SK-N-SH (cell line): ENCODE data around the gene VWA3B. TPM values are rescaled to one million over a fixed set of nuclear protein-coding genes. Genes with fewer than 3 reads are reported as not detected.

ENCODE experiments used
- CTCF ChIA-PET: fragments of 300-600, 350-600 bp; formaldehyde crosslinking; extraction: SDS; loops from one replicate; lab custom pipeline; 2021; lab: Yijun Ruan, JAX
- POLR2A ChIA-PET: fragments of 350-600 bp; sonication (Branson Sonifier 250); formaldehyde crosslinking; extraction: SDS; loops from one replicate; lab custom pipeline; 2020; ENCODE audit warnings: antibody characterized with exemption, inconsistent platforms; lab: Yijun Ruan, JAX
- DNase-seq: peaks from one replicate; pipeline ENCODE4 v3.0.0; 2012
- H2AFZ ChIP-seq: fragments of 200-600 bp; sonication (generic); 2 replicates; pipeline ENCODE4 v1.8.1; 2016; ENCODE audit warnings: antibody characterized with exemption, mild to moderate bottlenecking, low read depth
- H3F3A ChIP-seq: fragments of 200-600 bp; sonication (generic); replicated peaks from 2 replicates; pipeline ENCODE3; 2016; ENCODE audit warnings: antibody characterized with exemption, mild to moderate bottlenecking; ENCODE audit not compliant: insufficient read depth
- H3K27ac ChIP-seq, 2 experiments: fragments of 200-500 bp in 1 of 2; fragments of 200-600 bp in 1 of 2; sonication (Bioruptor generic) in 1 of 2; sonication (generic), shearing (Covaris generic) in 1 of 2; 2 replicates each; pipeline versions ENCODE4 v1.5.1 to v1.6.1; 2014 to 2016; ENCODE audit warnings: low read depth in 2 of 2, inconsistent platforms in 1 of 2, low read length in 1 of 2, mild to moderate bottlenecking in 1 of 2, mixed read lengths in 1 of 2
- H3K27me3 ChIP-seq: fragments of 200-600 bp; sonication (generic), shearing (Covaris generic); 2 replicates; pipeline ENCODE4 v1.6.1; 2016; ENCODE audit warnings: mixed run types; ENCODE audit not compliant: insufficient read depth
- H3K36me3 ChIP-seq, 2 experiments: fragments of 200-500 bp in 1 of 2; fragments of 200-600 bp in 1 of 2; sonication (Bioruptor generic) in 1 of 2; sonication (generic) in 1 of 2; replicated peaks in 1 of 2; 2 replicates each; pipeline versions ENCODE3 to v1.5.1; 2014 to 2016; ENCODE audit warnings: low read length in 1 of 2, mild to moderate bottlenecking in 1 of 2; ENCODE audit not compliant: insufficient read depth in 2 of 2, control insufficient read depth in 1 of 2
- H3K4me1 ChIP-seq, 2 experiments: fragments of 200-500 bp in 1 of 2; fragments of 200-600 bp in 1 of 2; sonication (Bioruptor generic) in 1 of 2; sonication (generic), shearing (Covaris generic) in 1 of 2; 2 replicates each; pipeline versions ENCODE4 v1.5.1 to v1.6.1; 2014 to 2016; ENCODE audit warnings: low read depth in 1 of 2, low read length in 1 of 2, mixed run types in 1 of 2; ENCODE audit not compliant: insufficient read depth in 2 of 2, control insufficient read depth in 1 of 2
- H3K4me2 ChIP-seq: fragments of 200-600 bp; sonication (generic), shearing (Covaris generic); 2 replicates; pipeline ENCODE4 v1.6.1; 2017; ENCODE audit warnings: mixed run types
- H3K4me3 ChIP-seq, 2 experiments: fragments of 200-500 bp in 1 of 2; fragments of 200-600 bp in 1 of 2; sonication (Bioruptor generic) in 1 of 2; sonication (generic), shearing (Covaris generic) in 1 of 2; 2 replicates each; pipeline versions ENCODE4 v1.5.1 to v1.8.1; 2014 to 2016; ENCODE audit warnings: low read depth in 2 of 2, inconsistent platforms in 1 of 2, low read length in 1 of 2, mild to moderate bottlenecking in 1 of 2, mixed read lengths in 1 of 2, moderate library complexity in 1 of 2
- H3K79me2 ChIP-seq: fragments of 200-600 bp; sonication (generic); 2 replicates; pipeline ENCODE4 v1.8.1; 2017; ENCODE audit warnings: mild to moderate bottlenecking; ENCODE audit not compliant: insufficient read depth
- H3K9ac ChIP-seq: fragments of 200-600 bp; sonication (generic); 2 replicates; pipeline ENCODE4 v1.6.1; 2017; ENCODE audit warnings: mixed run types
- H3K9me2 ChIP-seq: fragments of 200-600 bp; sonication (generic); 2 replicates; pipeline ENCODE4 v1.6.1; 2017; ENCODE audit warnings: mixed run types
- H3K9me3 ChIP-seq: fragments of 200-600 bp; sonication (generic); 2 replicates; pipeline ENCODE4 v1.6.1; 2017; ENCODE audit warnings: mixed run types, mild to moderate bottlenecking, moderate library complexity
- H4K20me1 ChIP-seq: fragments of 200-600 bp; sonication (generic); 2 replicates; pipeline ENCODE4 v1.6.1; 2017; ENCODE audit warnings: mild to moderate bottlenecking, mixed run types; ENCODE audit not compliant: insufficient read depth
- CHD2 ChIP-seq: fragments of 150-350 bp; IDR thresholded peaks from 2 replicates; pipeline ENCODE4 v1.6.1; 2018; ENCODE audit warnings: low read length; ENCODE audit not compliant: partially characterized antibody
- ELF1 ChIP-seq: IDR thresholded peaks from 2 replicates; pipeline ENCODE4 v1.4.0; 2012
- FOSL2 ChIP-seq: IDR thresholded peaks from 2 replicates; pipeline ENCODE4 v1.4.0; 2012; ENCODE audit warnings: low read depth, mild to moderate bottlenecking, moderate library complexity, borderline replicate concordance
- FOXM1 ChIP-seq: IDR thresholded peaks from 2 replicates; pipeline ENCODE4 v1.4.0; 2012; ENCODE audit warnings: low read depth, mild to moderate bottlenecking
- GATA2 ChIP-seq: sonication (generic); formaldehyde crosslinking; IDR thresholded peaks from 2 replicates; pipeline ENCODE4 v1.5.0; 2020; ENCODE audit warnings: mild to moderate bottlenecking, missing genetic modification reagents
- JUND ChIP-seq: IDR thresholded peaks from 2 replicates; pipeline ENCODE4 v1.4.0; 2012
- MEF2A ChIP-seq: IDR thresholded peaks from 2 replicates; pipeline ENCODE4 v1.4.0; 2012; ENCODE audit warnings: low read depth, borderline replicate concordance
- MXI1 ChIP-seq: IDR thresholded peaks from 2 replicates; pipeline ENCODE4 v1.6.1; 2012; ENCODE audit warnings: mild to moderate bottlenecking, low read depth, low read length, improper control_type of control experiment
- RCOR1 ChIP-seq: fragments of 150-350 bp; IDR thresholded peaks from 2 replicates; pipeline ENCODE4 v1.6.1; 2017; ENCODE audit warnings: antibody characterized with exemption, low read length
- REST ChIP-seq: IDR thresholded peaks from 2 replicates; pipeline ENCODE4 v1.6.1; 2012; ENCODE audit warnings: mild to moderate bottlenecking, low read depth, low read length, moderate library complexity
- RFX5 ChIP-seq: IDR thresholded peaks from 2 replicates; pipeline ENCODE4 v1.6.1; 2012; ENCODE audit warnings: mild to moderate bottlenecking, improper control_type of control experiment, low read length
- RXRA ChIP-seq: IDR thresholded peaks from 2 replicates; pipeline ENCODE4 v1.4.0; 2012; ENCODE audit warnings: low read depth, mild to moderate bottlenecking, borderline replicate concordance
- SIN3A ChIP-seq: IDR thresholded peaks from 2 replicates; pipeline ENCODE4 v1.6.1; 2012; ENCODE audit warnings: low read depth, mild to moderate bottlenecking, low read length, moderate library complexity, borderline replicate concordance
- TCF12 ChIP-seq: IDR thresholded peaks from 2 replicates; pipeline ENCODE4 v1.4.0; 2012
- YY1 ChIP-seq: IDR thresholded peaks from 2 replicates; pipeline ENCODE4 v1.4.0; 2012; ENCODE audit warnings: low read depth, mild to moderate bottlenecking
- WGBS: methylation state at CpG from one replicate; pipeline ENCODE4 v1.1.6; 2017; ENCODE audit warnings: low lambda C conversion rate; 5-methylcytosine and 5-hydroxymethylcytosine counted together
- polyA plus RNA-seq, 3 experiments: library from polyadenylated mRNA; depleted of rRNA; stranded (reverse); fragments of >200 nt; gene quantifications; 2 replicates each; pipeline ENCODE4 v1.2.3, GENCODE V29; 2012
- TF ChIP-seq, protein P1 (sequence below): IDR thresholded peaks from 2 replicates; pipeline ENCODE4; 2012

VWA3B gene
- polyA plus RNA-seq, 1 of the 3 experiments (the other 2 are of a cell fraction) = not detected

DNA sequence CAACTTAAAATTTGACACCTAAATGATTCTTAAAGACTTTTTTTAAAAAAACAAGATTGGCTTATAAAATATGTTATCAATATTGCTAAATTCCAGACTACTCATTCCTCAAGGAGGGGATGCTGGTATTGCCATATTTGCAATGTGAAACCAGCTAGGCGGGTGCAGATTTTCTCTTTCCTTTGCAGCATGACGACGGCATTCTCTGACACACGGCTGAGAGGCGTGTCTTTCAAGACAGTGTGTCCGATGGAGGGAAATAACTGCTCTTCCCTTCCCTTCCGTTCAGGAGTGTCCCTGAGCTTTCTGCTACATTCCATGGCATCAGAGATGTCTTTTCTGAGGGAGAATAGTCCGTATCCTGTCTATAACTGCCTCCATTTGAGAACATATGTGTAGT is 221.1 kb downstream of the VWA3B start:
- no peaks in the 10 kb centered on the region for H3K79me2 ChIP-seq
- no peak overlapping the region for H3K4me2 ChIP-seq
- H2AFZ ChIP-seq = no peak overlapping the region
- 62% methylated on average over 8 of the region's 8 CpGs for WGBS
- H4K20me1 ChIP-seq = no peaks in the 10 kb centered on the region
- H3K4me1 ChIP-seq = no peaks in the 10 kb centered on the region
- no peaks in the 10 kb centered on the region for H3K9me3 ChIP-seq
- POLR2A ChIA-PET = no interaction called here
- no peaks in the 10 kb centered on the region for H3F3A ChIP-seq
- TF ChIP-seq ELF1 (no peak), MXI1 (no peak), JUND (no peak), YY1 (no peak), MEF2A (no peak), GATA2 (no peak), SIN3A (no peak), RCOR1 (no peak), RFX5 (no peak), FOXM1 (no peak), TCF12 (no peak), CHD2 (no peak), RXRA (no peak), FOSL2 (no peak), REST (no peak)
- TF ChIP-seq, protein P1, sequence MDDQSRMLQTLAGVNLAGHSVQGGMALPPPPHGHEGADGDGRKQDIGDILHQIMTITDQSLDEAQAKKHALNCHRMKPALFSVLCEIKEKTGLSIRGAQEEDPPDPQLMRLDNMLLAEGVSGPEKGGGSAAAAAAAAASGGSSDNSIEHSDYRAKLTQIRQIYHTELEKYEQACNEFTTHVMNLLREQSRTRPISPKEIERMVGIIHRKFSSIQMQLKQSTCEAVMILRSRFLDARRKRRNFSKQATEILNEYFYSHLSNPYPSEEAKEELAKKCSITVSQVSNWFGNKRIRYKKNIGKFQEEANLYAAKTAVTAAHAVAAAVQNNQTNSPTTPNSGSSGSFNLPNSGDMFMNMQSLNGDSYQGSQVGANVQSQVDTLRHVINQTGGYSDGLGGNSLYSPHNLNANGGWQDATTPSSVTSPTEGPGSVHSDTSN = no peak
- CTCF ChIA-PET = interaction anchor here (1.0 kb wide), 1 partner anchor 77 kb away, joined by 4 read pairs; no protein-coding TSS in a partner anchor
- no peak overlapping the region for H3K27ac ChIP-seq
- H3K36me3 ChIP-seq = no peaks in the 10 kb centered on the region
- no peak overlapping the region for H3K4me3 ChIP-seq
- DNase-seq = no peak
- no peaks in the 10 kb centered on the region for H3K9me2 ChIP-seq
- H3K9ac ChIP-seq = no peak overlapping the region
- H3K27me3 ChIP-seq = no peaks in the 10 kb centered on the region

- no peak for DNase-seq
- Histone ChIP-seq H3K27ac (no peak overlapping the region), H3K4me3 (no peak overlapping the region), H3F3A (no peaks in the 10 kb centered on the region), H4K20me1 (no peaks in the 10 kb centered on the region), H3K27me3 (no peaks in the 10 kb centered on the region), H2AFZ (no peak overlapping the region), H3K9me2 (no peaks in the 10 kb centered on the region), H3K4me1 (no peaks in the 10 kb centered on the region), H3K36me3 (no peaks in the 10 kb centered on the region), H3K79me2 (no peaks in the 10 kb centered on the region), H3K4me2 (no peak overlapping the region), H3K9ac (no peak overlapping the region), H3K9me3 (no peaks in the 10 kb centered on the region)
- ChIA-PET CTCF (interaction anchor here (1.0 kb wide), 1 partner anchor 76 kb away, joined by 4 read pairs; no protein-coding TSS in a partner anchor), POLR2A (no interaction called here)
- WGBS = 60% methylated on average over 4 of the region's 4 CpGs
- no peak for TF ChIP-seq TCF12
Observed at GRCh38 chr2:98308532-98308931, 221.6 kb downstream of the VWA3B start.
